Measurements from ENCODE around the gene VKORC1L1. TPM values are rescaled to one million over a fixed set of nuclear protein-coding genes. Genes with fewer than 3 reads are reported as not detected.

VKORC1L1 gene
- total and polyA plus RNA-seq, 2 of the 8 experiments (the other 6 are each of a cell fraction or from before 2014, with no cell fraction given), result 12.7 to 45.3 TPM

- TF ChIP-seq CREB1 (IDR thresholded peaks at IDR 0.05) (no peak), BRCA1 (IDR thresholded peaks at IDR 0.05; ENCODE audit: low read depth, low read length) (no peak), SIRT6 (IDR thresholded peaks at IDR 0.05; ENCODE audit: low read length) (no peak), SAP30 (IDR thresholded peaks at IDR 0.05; ENCODE audit: insufficient read depth, insufficient replicate concordance, low read length) (no peak), RNF2 (IDR thresholded peaks at IDR 0.05; ENCODE audit: borderline replicate concordance, low read depth, low read length, missing control alignments, poor library complexity, severe bottlenecking) (no peak), ASH2L (IDR thresholded peaks at IDR 0.05; ENCODE audit: low read length) (no peak), EZH2 (IDR thresholded peaks at IDR 0.05; ENCODE audit: low read depth, low read length, severe bottlenecking) (no peak), JUND (IDR thresholded peaks at IDR 0.05; ENCODE audit: low read length) (no peak)
Measured at GRCh38 chr7:65955718-65956117, 82.8 kb downstream of the VKORC1L1 start (continued).
